H1 (cell line): Measurements from ENCODE around the gene SLC25A12. TPM values are rescaled to one million over a fixed set of nuclear protein-coding genes. Genes with fewer than 3 reads are reported as not detected.

ENCODE experiments used
- CTCF ChIA-PET: fragments of 300-600 bp; sonication (Branson Sonifier 250); formaldehyde crosslinking; loops from one replicate; lab custom pipeline; 2021; ENCODE audit not compliant: partially characterized antibody; lab: Charles Lee
- POLR2A ChIA-PET: fragments of 300-600 bp; sonication (Branson Sonifier 250); formaldehyde crosslinking; loops from one replicate; lab custom pipeline; 2021; ENCODE audit warnings: inconsistent platforms; ENCODE audit not compliant: partially characterized antibody; lab: Charles Lee
- DNase-seq, 2 experiments: peaks; one replicate each; pipeline versions ENCODE4 v3.0.0 to v3.0.0-alpha.2; 2010 to 2022; ENCODE audit warnings: low spot score in 2 of 2, low read depth in 1 of 2, mixed read lengths in 1 of 2
- FAIRE-seq: peaks from 2 replicates; lab custom pipeline; 2011; peaks lifted over from hg19 to GRCh38; lab: Jason Lieb, UNC
- H2AFZ ChIP-seq: 2 replicates; pipeline ENCODE4 v1.8.1; 2012; ENCODE audit warnings: low read length, inconsistent platforms
- H2AK5ac ChIP-seq: 2 replicates; pipeline ENCODE4 v1.6.1; 2013; ENCODE audit warnings: low read depth, low read length
- H2BK120ac ChIP-seq: replicated peaks from 2 replicates; pipeline ENCODE3; 2013; ENCODE audit warnings: low read depth, low read length, inconsistent platforms
- H2BK12ac ChIP-seq: 2 replicates; pipeline ENCODE4 v1.6.1; 2013; ENCODE audit warnings: low read depth, low read length
- H2BK15ac ChIP-seq: 2 replicates; pipeline ENCODE4 v1.6.1; 2013; ENCODE audit warnings: low read length
- H2BK20ac ChIP-seq: 2 replicates; pipeline ENCODE4 v1.6.1; 2013; ENCODE audit warnings: low read length
- H2BK5ac ChIP-seq: 2 replicates; pipeline ENCODE4 v1.6.1; 2013; ENCODE audit warnings: low read depth, low read length
- H3K14ac ChIP-seq: 2 replicates; pipeline ENCODE4 v1.6.1; 2013; ENCODE audit warnings: inconsistent platforms; ENCODE audit not compliant: insufficient read length
- H3K18ac ChIP-seq: 2 replicates; pipeline ENCODE4 v1.6.1; 2013; ENCODE audit warnings: low read length; ENCODE audit errors: extremely low read depth
- H3K23ac ChIP-seq: 2 replicates; pipeline ENCODE4 v1.6.1; 2013; ENCODE audit warnings: inconsistent platforms; ENCODE audit not compliant: insufficient read length
- H3K23me2 ChIP-seq: 2 replicates; pipeline ENCODE4 v1.6.1; 2013; ENCODE audit warnings: low read depth, low read length
- H3K27ac ChIP-seq: 2 replicates; pipeline ENCODE4 v1.6.1; 2011; ENCODE audit warnings: low read depth, low read length, inconsistent platforms
- H3K27me3 ChIP-seq, 4 experiments: replicated peaks in 1 of 4; 1 replicate in 1 of 4; 2 replicates in 3 of 4; pipeline versions ENCODE4 v1.6.1 to v1.8.1; 2011 to 2013; ENCODE audit warnings: low read length in 3 of 4, mild to moderate bottlenecking in 3 of 4, inconsistent platforms in 2 of 4, mixed read lengths in 2 of 4, moderate library complexity in 1 of 4; ENCODE audit not compliant: control insufficient read depth in 3 of 4, insufficient read depth in 3 of 4; ENCODE audit errors: extremely low read depth in 1 of 4
- H3K36me3 ChIP-seq, 4 experiments: 2 replicates each; pipeline versions ENCODE4 v1.6.1 to v1.8.1; 2011 to 2013; ENCODE audit warnings: mild to moderate bottlenecking in 4 of 4, low read length in 3 of 4, moderate library complexity in 2 of 4, control low read depth in 1 of 4, inconsistent platforms in 1 of 4; ENCODE audit not compliant: insufficient read depth in 4 of 4, control insufficient read depth in 2 of 4
- H3K4ac ChIP-seq: replicated peaks from 2 replicates; pipeline ENCODE3; 2013; ENCODE audit warnings: low read length, low read depth, mixed read lengths, inconsistent platforms; ENCODE audit not compliant: insufficient read length
- H3K4me1 ChIP-seq, 4 experiments: replicated peaks in 1 of 4; 1 replicate in 1 of 4; 2 replicates in 3 of 4; pipeline versions ENCODE4 v1.6.1 to v1.8.1; 2011 to 2013; ENCODE audit warnings: low read length in 3 of 4, inconsistent platforms in 2 of 4, mixed read lengths in 1 of 4; ENCODE audit not compliant: insufficient read depth in 4 of 4, control insufficient read depth in 3 of 4
- H3K4me2 ChIP-seq, 2 experiments: 2 replicates each; pipeline versions ENCODE4 v1.6.1 to v1.8.1; 2011 to 2013; ENCODE audit warnings: low read depth in 2 of 2, low read length in 2 of 2, control low read depth in 1 of 2, inconsistent platforms in 1 of 2, mild to moderate bottlenecking in 1 of 2; ENCODE audit not compliant: insufficient read depth in 1 of 2
- H3K4me3 ChIP-seq, 4 experiments: fragments of 200-600, 300-600 bp in 1 of 4; sonication (generic), shearing (Covaris generic), sonication (Bioruptor Twin) in 1 of 4; 2 replicates each; pipeline versions ENCODE4 v1.5.1 to v1.8.1; 2011 to 2016; ENCODE audit warnings: low read length in 4 of 4, low read depth in 3 of 4, control low read depth in 2 of 4, inconsistent platforms in 2 of 4, mild to moderate bottlenecking in 2 of 4, mixed read lengths in 1 of 4, moderate library complexity in 1 of 4; ENCODE audit not compliant: insufficient read depth in 2 of 4; ENCODE audit errors: extremely low read depth in 1 of 4
- H3K56ac ChIP-seq: replicated peaks from 2 replicates; pipeline ENCODE3; 2013; ENCODE audit warnings: low read depth, mild to moderate bottlenecking, mixed read lengths, low read length, inconsistent platforms; ENCODE audit not compliant: insufficient read length
- H3K79me1 ChIP-seq: 2 replicates; pipeline ENCODE4 v1.6.1; 2013; ENCODE audit warnings: low read depth, low read length, control low read depth
- H3K79me2 ChIP-seq, 2 experiments: 2 replicates each; pipeline versions ENCODE4 v1.6.1 to v1.8.1; 2012 to 2013; ENCODE audit warnings: low read length in 2 of 2, mild to moderate bottlenecking in 2 of 2, inconsistent platforms in 1 of 2; ENCODE audit not compliant: insufficient read depth in 2 of 2, control insufficient read depth in 1 of 2
- H3K9ac ChIP-seq, 4 experiments: replicated peaks in 1 of 4; 1 replicate in 1 of 4; 2 replicates in 3 of 4; pipeline versions ENCODE4 v1.6.1 to v1.8.1; 2011 to 2013; ENCODE audit warnings: low read depth in 3 of 4, low read length in 3 of 4, control low read depth in 2 of 4, mild to moderate bottlenecking in 2 of 4, moderate library complexity in 2 of 4, inconsistent platforms in 1 of 4; ENCODE audit errors: extremely low read depth in 1 of 4
- H3K9me3 ChIP-seq, 2 experiments: 2 replicates each; pipeline versions ENCODE4 v1.6.1 to v1.8.1; 2012 to 2013; ENCODE audit warnings: mild to moderate bottlenecking in 2 of 2, moderate library complexity in 2 of 2, control low read depth in 1 of 2, inconsistent platforms in 1 of 2, low read depth in 1 of 2, low read length in 1 of 2, mixed read lengths in 1 of 2; ENCODE audit not compliant: insufficient read depth in 2 of 2
- H4K20me1 ChIP-seq, 2 experiments: replicated peaks in 1 of 2; 2 replicates each; pipeline versions ENCODE3 to v1.8.1; 2011 to 2013; ENCODE audit warnings: inconsistent platforms in 2 of 2, low read length in 2 of 2, mild to moderate bottlenecking in 1 of 2; ENCODE audit not compliant: insufficient read depth in 2 of 2, control insufficient read depth in 1 of 2
- H4K5ac ChIP-seq: 2 replicates; pipeline ENCODE4 v1.6.1; 2013; ENCODE audit warnings: low read length, low read depth, mixed read lengths, inconsistent platforms; ENCODE audit not compliant: insufficient read length
- H4K8ac ChIP-seq: 2 replicates; pipeline ENCODE4 v1.8.0; 2013; ENCODE audit warnings: mild to moderate bottlenecking, moderate library complexity, low read length, inconsistent platforms; ENCODE audit not compliant: insufficient read depth; ENCODE audit errors: extremely low read depth
- H4K91ac ChIP-seq: replicated peaks from 2 replicates; pipeline ENCODE3; 2013; ENCODE audit warnings: low read length, mixed read lengths, inconsistent platforms; ENCODE audit not compliant: insufficient read length
- CBX5 ChIP-seq: fragments of 300-800, 300-1000 bp; sonication (generic); IDR thresholded peaks from 2 replicates; pipeline ENCODE4 v1.7.1; 2016; ENCODE audit warnings: antibody characterized with exemption, low read length, low read depth
- EZH2 ChIP-seq: fragments of 200-600 bp; sonication (generic); IDR thresholded peaks from 2 replicates; pipeline ENCODE4 v1.7.1; 2012; ENCODE audit warnings: low read depth, mild to moderate bottlenecking, moderate library complexity, low read length, inconsistent platforms; ENCODE audit not compliant: severe bottlenecking
- GTF2F1 ChIP-seq: IDR thresholded peaks from 2 replicates; pipeline ENCODE4 v1.6.1; 2012; ENCODE audit warnings: low read depth, low read length, improper control_type of control experiment, borderline replicate concordance
- HDAC2 ChIP-seq, 2 experiments: fragments of 300-600 bp in 1 of 2; sonication (generic) in 1 of 2; IDR thresholded peaks; 2 replicates each; pipeline ENCODE4 v1.6.1; 2011 to 2012; ENCODE audit warnings: low read depth in 2 of 2, low read length in 2 of 2, mild to moderate bottlenecking in 2 of 2, moderate library complexity in 2 of 2, borderline replicate concordance in 1 of 2, inconsistent platforms in 1 of 2
- HDAC6 ChIP-seq: IDR thresholded peaks from one replicate; pipeline ENCODE4 v1.7.1; 2012; ENCODE audit warnings: low read depth, mild to moderate bottlenecking, inconsistent platforms, low read length, moderate library complexity
- NRF1 ChIP-seq: IDR thresholded peaks from 2 replicates; pipeline ENCODE4 v1.6.1; 2011; ENCODE audit warnings: mild to moderate bottlenecking, low read depth, low read length, improper control_type of control experiment
- RFX5 ChIP-seq: IDR thresholded peaks from 2 replicates; pipeline ENCODE4 v1.6.1; 2011; ENCODE audit warnings: low read depth, low read length, improper control_type of control experiment, borderline replicate concordance
- SIRT6 ChIP-seq: IDR thresholded peaks from one replicate; pipeline ENCODE4 v1.7.1; 2012; ENCODE audit warnings: low read length, inconsistent platforms
- SIX5 ChIP-seq: IDR thresholded peaks from 2 replicates; pipeline ENCODE4 v1.6.1; 2011; ENCODE audit warnings: mild to moderate bottlenecking, low read depth, low read length
- WGBS, 2 experiments: shearing (Covaris generic) in 1 of 2; methylation state at CpG; one replicate each; pipeline versions ENCODE4 v1.1.6 to v1.1.7; 2013 to 2015; ENCODE audit warnings: low lambda C conversion rate in 2 of 2, mixed read lengths in 2 of 2, inconsistent platforms in 1 of 2, low coverage in 1 of 2, missing lambda C conversion rate in 1 of 2; ENCODE audit not compliant: insufficient replicate concordance in 2 of 2, insufficient coverage in 1 of 2, insufficient read length in 1 of 2; ENCODE audit errors: extremely low coverage in 1 of 2, missing lambda C conversion rate in 1 of 2; 5-methylcytosine and 5-hydroxymethylcytosine counted together
- polyA plus RNA-seq, 7 experiments: library from polyadenylated mRNA; depleted of rRNA in 3 of 7; stranded (reverse) in 5 of 7; unstranded in 2 of 7; fragments of >200 nt in 5 of 7; fragments of 200-250 nt in 2 of 7; gene quantifications; 1 replicate in 5 of 7; 2 replicates in 1 of 7; 4 replicates in 1 of 7; pipeline versions ENCODE4 v1.2.1 to v1.2.3, GENCODE V29; 2011 to 2013; ENCODE audit warnings: missing spikeins in 2 of 7, mixed read lengths in 2 of 7
- total RNA-seq: library from RNA; stranded (reverse); fragmentation: NEBNext Ultra II Directional; extraction: Animal tissue kit (Norgen Biotek cat#: 25700); gene quantifications from 2 replicates; pipeline ENCODE4 v1.2.1, GENCODE V29; 2021
- TF ChIP-seq, protein P1 (sequence below): IDR thresholded peaks from 2 replicates; pipeline ENCODE4 v1.6.1; 2011; ENCODE audit warnings: low read length, improper control_type of control experiment
- TF ChIP-seq, protein P2 (sequence below): IDR thresholded peaks from 2 replicates; pipeline ENCODE4 v1.6.1; 2012; ENCODE audit warnings: inconsistent platforms

Gene SLC25A12
- total and polyA plus RNA-seq, 2 of the 8 experiments (the other 6 are each of a cell fraction or from before 2014, with no cell fraction given) = 7.7 to 10.2 TPM

- peaks cover 10 to 32% (median 20%) of the 10 kb centered on the region in 4 experiments for H3K4me1 ChIP-seq
- no peak overlapping the region for H2AK5ac ChIP-seq
- no peak overlapping the region for H3K4ac ChIP-seq
- no peak overlapping the region for H2AFZ ChIP-seq
- H3K18ac ChIP-seq = no peak overlapping the region
- H3K56ac ChIP-seq = no peak overlapping the region
- H3K27me3 ChIP-seq = no peaks in the 10 kb centered on the region
- H3K4me2 ChIP-seq = no peak overlapping the region
- H4K91ac ChIP-seq = no peak overlapping the region
- no peak overlapping the region for H3K4me3 ChIP-seq
- 79% methylated on average over 3 of the region's 3 CpGs; no CpG with 5 or more reads in 1 of the 2 experiments for WGBS, 2 experiments
- H3K23ac ChIP-seq = no peak overlapping the region
- H2BK120ac ChIP-seq = no peak overlapping the region
- TF ChIP-seq GTF2F1 (no peak), CBX5 (no peak), HDAC2 (IDR thresholded peaks at IDR 0.05; ENCODE audit: borderline replicate concordance in 1 of 2, low read depth in 2 of 2, low read length in 2 of 2) (no peak), NRF1 (no peak), EZH2 (no peak), RFX5 (no peak), SIRT6 (no peak), SIX5 (no peak), HDAC6 (no peak)
- TF ChIP-seq, protein P1, sequence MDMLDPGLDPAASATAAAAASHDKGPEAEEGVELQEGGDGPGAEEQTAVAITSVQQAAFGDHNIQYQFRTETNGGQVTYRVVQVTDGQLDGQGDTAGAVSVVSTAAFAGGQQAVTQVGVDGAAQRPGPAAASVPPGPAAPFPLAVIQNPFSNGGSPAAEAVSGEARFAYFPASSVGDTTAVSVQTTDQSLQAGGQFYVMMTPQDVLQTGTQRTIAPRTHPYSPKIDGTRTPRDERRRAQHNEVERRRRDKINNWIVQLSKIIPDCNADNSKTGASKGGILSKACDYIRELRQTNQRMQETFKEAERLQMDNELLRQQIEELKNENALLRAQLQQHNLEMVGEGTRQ = no peak
- TF ChIP-seq, protein P2, sequence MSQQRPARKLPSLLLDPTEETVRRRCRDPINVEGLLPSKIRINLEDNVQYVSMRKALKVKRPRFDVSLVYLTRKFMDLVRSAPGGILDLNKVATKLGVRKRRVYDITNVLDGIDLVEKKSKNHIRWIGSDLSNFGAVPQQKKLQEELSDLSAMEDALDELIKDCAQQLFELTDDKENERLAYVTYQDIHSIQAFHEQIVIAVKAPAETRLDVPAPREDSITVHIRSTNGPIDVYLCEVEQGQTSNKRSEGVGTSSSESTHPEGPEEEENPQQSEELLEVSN = no peak
- TF ChIP-seq, all 59 proteins: peak for 0
- no peaks in the 10 kb centered on the region for H3K79me2 ChIP-seq
- FAIRE-seq (no peak), DNase-seq (no peak)
- no peaks in the 10 kb centered on the region for H3K23me2 ChIP-seq
- H2BK15ac ChIP-seq = no peak overlapping the region
- H3K14ac ChIP-seq = no peak overlapping the region
- H2BK12ac ChIP-seq = no peak overlapping the region
- H3K9ac ChIP-seq = no peak overlapping the region
- ChIA-PET CTCF (interaction anchor here (0.5 to 1.4 kb wide), 6 partner anchors 11 to 321 kb away, joined by 3 to 4 read pairs (median 3); no protein-coding TSS in a partner anchor), POLR2A (interaction anchor here (0.6 kb wide), 1 partner anchor 209 kb away, joined by 3 read pairs; no protein-coding TSS in a partner anchor)
- no peak overlapping the region for H2BK5ac ChIP-seq
- H4K8ac ChIP-seq = no peak overlapping the region
- H3K9me3 ChIP-seq = no peaks in the 10 kb centered on the region
- H4K5ac ChIP-seq = no peak overlapping the region
- peaks cover 0 to 2% (median 0%) of the 10 kb centered on the region in 4 experiments; a peak in 1 of 8 replicates for H3K36me3 ChIP-seq
- H3K27ac ChIP-seq = no peak overlapping the region
- no peaks in the 10 kb centered on the region for H3K79me1 ChIP-seq
- no peaks in the 10 kb centered on the region for H4K20me1 ChIP-seq
- no peak overlapping the region for H2BK20ac ChIP-seq
Observed at GRCh38 chr2:171792157-171792556, 101.9 kb downstream of the SLC25A12 start.
